Liver (tissue), 9 donors: Measurements from ENCODE around the gene FXYD4. TPM values are rescaled to one million over a fixed set of nuclear protein-coding genes. Genes with fewer than 3 reads are reported as not detected.

ENCODE experiments used
- DNase-seq: peaks from one replicate; pipeline ENCODE4 v3.0.0-alpha.2; 2017; ENCODE audit warnings: low spot score
- H3K27ac ChIP-seq, 2 donors: one replicate each; pipeline ENCODE4 v1.7.0; 2013; ENCODE audit warnings: inconsistent platforms in 2 of 2, low read length in 2 of 2, control low read depth in 1 of 2, low read depth in 1 of 2, mild to moderate bottlenecking in 1 of 2
- H3K27me3 ChIP-seq, 4 donors: one replicate each; pipeline versions ENCODE4 v1.6.1 to v1.7.0; 2013; ENCODE audit warnings: low read length in 3 of 4, inconsistent platforms in 1 of 4, mild to moderate bottlenecking in 1 of 4, moderate library complexity in 1 of 4; ENCODE audit not compliant: control insufficient read depth in 4 of 4, insufficient read depth in 4 of 4
- H3K36me3 ChIP-seq, 4 donors: one replicate each; pipeline versions ENCODE4 v1.6.1 to v1.7.0; 2013; ENCODE audit warnings: low read length in 3 of 4, mild to moderate bottlenecking in 3 of 4, low read depth in 1 of 4, moderate library complexity in 1 of 4; ENCODE audit not compliant: control insufficient read depth in 4 of 4, insufficient read depth in 3 of 4
- H3K4me1 ChIP-seq, 4 donors: one replicate each; pipeline versions ENCODE4 v1.6.1 to v1.7.0; 2013; ENCODE audit warnings: low read length in 3 of 4, mild to moderate bottlenecking in 3 of 4, moderate library complexity in 1 of 4; ENCODE audit not compliant: control insufficient read depth in 4 of 4, insufficient read depth in 4 of 4
- H3K4me3 ChIP-seq, 3 donors: one replicate each; pipeline versions ENCODE4 v1.6.1 to v1.7.0; 2013; ENCODE audit warnings: low read length in 3 of 3, control low read depth in 1 of 3, low read depth in 1 of 3, mild to moderate bottlenecking in 1 of 3
- H3K9ac ChIP-seq, 2 donors: one replicate each; pipeline ENCODE4 v1.7.0; 2013; ENCODE audit warnings: low read length in 2 of 2, mild to moderate bottlenecking in 2 of 2, moderate library complexity in 2 of 2, control low read depth in 1 of 2, low read depth in 1 of 2
- H3K9me3 ChIP-seq, 4 donors: one replicate each; pipeline versions ENCODE4 v1.6.1 to v1.7.0; 2013; ENCODE audit warnings: low read length in 3 of 4; ENCODE audit not compliant: control insufficient read depth in 4 of 4
- EGR1 ChIP-seq, 2 donors: IDR thresholded peaks; 2 replicates each; pipeline ENCODE4 v1.6.1; 2016 to 2018; ENCODE audit warnings: antibody characterized with exemption in 2 of 2, low read depth in 2 of 2
- FOXA1 ChIP-seq: IDR thresholded peaks from 2 replicates; pipeline ENCODE4 v1.6.1; 2016; ENCODE audit warnings: antibody characterized with exemption
- FOXA2 ChIP-seq: IDR thresholded peaks from 2 replicates; pipeline ENCODE4 v1.6.1; 2016; ENCODE audit warnings: antibody characterized with exemption
- GABPA ChIP-seq, 2 donors: IDR thresholded peaks in 1 of 2; conservative IDR thresholded peaks in 1 of 2; 2 replicates each; pipeline ENCODE4 v1.6.1; 2016; ENCODE audit warnings: antibody characterized with exemption in 2 of 2, mild to moderate bottlenecking in 1 of 2, moderate library complexity in 1 of 2
- HNF4A ChIP-seq, 2 donors: conservative IDR thresholded peaks; 2 replicates each; pipeline ENCODE4 v1.6.1; 2016; ENCODE audit warnings: antibody characterized with exemption in 2 of 2, mild to moderate bottlenecking in 2 of 2
- HNF4G ChIP-seq: IDR thresholded peaks from 2 replicates; pipeline ENCODE4 v1.6.1; 2016; ENCODE audit warnings: antibody characterized with exemption
- NR2F2 ChIP-seq: IDR thresholded peaks from 2 replicates; pipeline ENCODE4 v1.6.1; 2016; ENCODE audit warnings: antibody characterized with exemption
- SP1 ChIP-seq: IDR thresholded peaks from 2 replicates; pipeline ENCODE4 v1.6.1; 2018; ENCODE audit warnings: antibody characterized with exemption, mild to moderate bottlenecking
- TAF1 ChIP-seq: conservative IDR thresholded peaks from 2 replicates; pipeline ENCODE4 v1.6.1; 2016; ENCODE audit warnings: antibody characterized with exemption, mild to moderate bottlenecking
- WGBS: extraction: QIAGEN DNeasy Blood & Tissue Kit; methylation state at CpG from one replicate; pipeline ENCODE4 v1.1.7; 2013; 5-methylcytosine and 5-hydroxymethylcytosine counted together
- polyA plus RNA-seq, 2 donors: library from polyadenylated mRNA; stranded (reverse) in 1 of 2; unstranded in 1 of 2; fragments of 200-250 nt in 1 of 2; fragments of >200 nt in 1 of 2; fragmentation: Nextera tagmentation in 1 of 2; extraction: Ambion mirVana in 1 of 2; gene quantifications; one replicate each; pipeline versions ENCODE4 v1.2.1 to v1.2.3, GENCODE V29; 2013 to 2015
- total RNA-seq, 2 donors: library from RNA; depleted of rRNA; stranded (reverse); fragments of >200 nt; gene quantifications; one replicate each; pipeline ENCODE4 v1.2.3, GENCODE V29; 2014
- TF ChIP-seq, protein P1 (sequence below): fragments of 150-350 bp; IDR thresholded peaks from 2 replicates; pipeline ENCODE4 v1.5.1; 2017; ENCODE audit warnings: improper control_type of control experiment, low read depth, low read length; ENCODE audit not compliant: missing input control
- TF ChIP-seq, protein P2 (sequence below): IDR thresholded peaks from 2 replicates; pipeline ENCODE4 v1.6.1; 2016; ENCODE audit warnings: antibody characterized with exemption
- TF ChIP-seq, protein P3 (sequence below): IDR thresholded peaks from 2 replicates; pipeline ENCODE4 v1.6.1; 2016; ENCODE audit warnings: antibody characterized with exemption
- TF ChIP-seq, protein P4 (sequence below): IDR thresholded peaks from 2 replicates; pipeline ENCODE4 v1.6.1; 2016; ENCODE audit warnings: antibody characterized with exemption, mild to moderate bottlenecking
- TF ChIP-seq, protein P5 (sequence below): IDR thresholded peaks from 2 replicates; pipeline ENCODE4 v1.6.1; 2016; ENCODE audit warnings: antibody characterized with exemption
- donor health status: healthy.
- donor health status: healthy.
- donor health status: healthy.
- donor health status: healthy.
- donor health status: healthy.

FXYD4 gene
- total and polyA plus RNA-seq, 4 donors, result not detected

DNA sequence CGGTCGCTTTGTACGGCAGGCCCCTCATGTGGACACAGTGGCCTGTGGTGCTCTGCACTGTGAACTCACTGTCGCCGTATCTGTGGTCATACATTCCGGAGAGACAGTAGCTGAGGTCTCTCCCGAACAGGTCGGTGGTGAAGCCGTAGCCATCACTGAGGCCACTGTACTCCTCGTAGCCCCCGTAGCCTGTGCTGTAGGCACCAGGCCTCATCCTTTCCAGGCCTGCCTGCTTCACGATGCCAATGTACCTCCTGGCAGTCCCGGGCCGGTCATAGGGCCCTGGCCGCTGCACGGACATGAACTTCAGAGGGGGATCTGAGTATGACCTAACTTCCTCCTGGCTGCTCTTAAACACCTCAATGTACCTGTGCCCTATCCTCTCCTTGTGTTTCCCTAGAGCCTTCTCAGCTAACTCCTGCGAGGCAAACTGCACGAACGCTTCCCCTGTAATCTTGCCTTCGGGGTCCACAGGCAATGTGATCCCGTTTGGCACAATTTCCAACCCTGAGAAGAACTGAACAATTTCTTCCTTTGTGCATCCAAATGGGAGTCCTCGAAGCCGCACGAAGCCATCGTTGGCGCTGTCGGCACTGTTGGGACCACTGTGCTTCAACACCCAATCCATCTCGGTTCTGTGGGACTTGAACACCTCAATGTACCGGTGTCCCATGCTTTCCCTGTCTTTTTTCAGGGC, 15.7 kb downstream of the FXYD4 start:
- H3K27me3 ChIP-seq, result no peaks in the 10 kb centered on the region
- no peak overlapping the region for H3K27ac ChIP-seq
- DNase-seq, result no peak
- H3K9me3 ChIP-seq, result no peaks in the 10 kb centered on the region
- TF ChIP-seq FOXA1 (no peak), HNF4A (conservative IDR thresholded peaks at IDR 0.05) (no peak), GABPA (IDR thresholded peaks at IDR 0.05 in 1 of 2, conservative IDR thresholded peaks at IDR 0.05 in 1 of 2) (no peak), HNF4G (no peak), TAF1 (no peak), NR2F2 (no peak), FOXA2 (no peak), EGR1 (IDR thresholded peaks at IDR 0.05; ENCODE audit: low read depth in 2 of 2) (no peak)
- TF ChIP-seq, protein P1, sequence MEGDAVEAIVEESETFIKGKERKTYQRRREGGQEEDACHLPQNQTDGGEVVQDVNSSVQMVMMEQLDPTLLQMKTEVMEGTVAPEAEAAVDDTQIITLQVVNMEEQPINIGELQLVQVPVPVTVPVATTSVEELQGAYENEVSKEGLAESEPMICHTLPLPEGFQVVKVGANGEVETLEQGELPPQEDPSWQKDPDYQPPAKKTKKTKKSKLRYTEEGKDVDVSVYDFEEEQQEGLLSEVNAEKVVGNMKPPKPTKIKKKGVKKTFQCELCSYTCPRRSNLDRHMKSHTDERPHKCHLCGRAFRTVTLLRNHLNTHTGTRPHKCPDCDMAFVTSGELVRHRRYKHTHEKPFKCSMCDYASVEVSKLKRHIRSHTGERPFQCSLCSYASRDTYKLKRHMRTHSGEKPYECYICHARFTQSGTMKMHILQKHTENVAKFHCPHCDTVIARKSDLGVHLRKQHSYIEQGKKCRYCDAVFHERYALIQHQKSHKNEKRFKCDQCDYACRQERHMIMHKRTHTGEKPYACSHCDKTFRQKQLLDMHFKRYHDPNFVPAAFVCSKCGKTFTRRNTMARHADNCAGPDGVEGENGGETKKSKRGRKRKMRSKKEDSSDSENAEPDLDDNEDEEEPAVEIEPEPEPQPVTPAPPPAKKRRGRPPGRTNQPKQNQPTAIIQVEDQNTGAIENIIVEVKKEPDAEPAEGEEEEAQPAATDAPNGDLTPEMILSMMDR, result no peak
- TF ChIP-seq, protein P2, sequence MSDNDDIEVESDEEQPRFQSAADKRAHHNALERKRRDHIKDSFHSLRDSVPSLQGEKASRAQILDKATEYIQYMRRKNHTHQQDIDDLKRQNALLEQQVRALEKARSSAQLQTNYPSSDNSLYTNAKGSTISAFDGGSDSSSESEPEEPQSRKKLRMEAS, result no peak
- TF ChIP-seq, protein P3, sequence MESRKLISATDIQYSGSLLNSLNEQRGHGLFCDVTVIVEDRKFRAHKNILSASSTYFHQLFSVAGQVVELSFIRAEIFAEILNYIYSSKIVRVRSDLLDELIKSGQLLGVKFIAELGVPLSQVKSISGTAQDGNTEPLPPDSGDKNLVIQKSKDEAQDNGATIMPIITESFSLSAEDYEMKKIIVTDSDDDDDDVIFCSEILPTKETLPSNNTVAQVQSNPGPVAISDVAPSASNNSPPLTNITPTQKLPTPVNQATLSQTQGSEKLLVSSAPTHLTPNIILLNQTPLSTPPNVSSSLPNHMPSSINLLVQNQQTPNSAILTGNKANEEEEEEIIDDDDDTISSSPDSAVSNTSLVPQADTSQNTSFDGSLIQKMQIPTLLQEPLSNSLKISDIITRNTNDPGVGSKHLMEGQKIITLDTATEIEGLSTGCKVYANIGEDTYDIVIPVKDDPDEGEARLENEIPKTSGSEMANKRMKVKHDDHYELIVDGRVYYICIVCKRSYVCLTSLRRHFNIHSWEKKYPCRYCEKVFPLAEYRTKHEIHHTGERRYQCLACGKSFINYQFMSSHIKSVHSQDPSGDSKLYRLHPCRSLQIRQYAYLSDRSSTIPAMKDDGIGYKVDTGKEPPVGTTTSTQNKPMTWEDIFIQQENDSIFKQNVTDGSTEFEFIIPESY, result no peak
- TF ChIP-seq, protein P4, sequence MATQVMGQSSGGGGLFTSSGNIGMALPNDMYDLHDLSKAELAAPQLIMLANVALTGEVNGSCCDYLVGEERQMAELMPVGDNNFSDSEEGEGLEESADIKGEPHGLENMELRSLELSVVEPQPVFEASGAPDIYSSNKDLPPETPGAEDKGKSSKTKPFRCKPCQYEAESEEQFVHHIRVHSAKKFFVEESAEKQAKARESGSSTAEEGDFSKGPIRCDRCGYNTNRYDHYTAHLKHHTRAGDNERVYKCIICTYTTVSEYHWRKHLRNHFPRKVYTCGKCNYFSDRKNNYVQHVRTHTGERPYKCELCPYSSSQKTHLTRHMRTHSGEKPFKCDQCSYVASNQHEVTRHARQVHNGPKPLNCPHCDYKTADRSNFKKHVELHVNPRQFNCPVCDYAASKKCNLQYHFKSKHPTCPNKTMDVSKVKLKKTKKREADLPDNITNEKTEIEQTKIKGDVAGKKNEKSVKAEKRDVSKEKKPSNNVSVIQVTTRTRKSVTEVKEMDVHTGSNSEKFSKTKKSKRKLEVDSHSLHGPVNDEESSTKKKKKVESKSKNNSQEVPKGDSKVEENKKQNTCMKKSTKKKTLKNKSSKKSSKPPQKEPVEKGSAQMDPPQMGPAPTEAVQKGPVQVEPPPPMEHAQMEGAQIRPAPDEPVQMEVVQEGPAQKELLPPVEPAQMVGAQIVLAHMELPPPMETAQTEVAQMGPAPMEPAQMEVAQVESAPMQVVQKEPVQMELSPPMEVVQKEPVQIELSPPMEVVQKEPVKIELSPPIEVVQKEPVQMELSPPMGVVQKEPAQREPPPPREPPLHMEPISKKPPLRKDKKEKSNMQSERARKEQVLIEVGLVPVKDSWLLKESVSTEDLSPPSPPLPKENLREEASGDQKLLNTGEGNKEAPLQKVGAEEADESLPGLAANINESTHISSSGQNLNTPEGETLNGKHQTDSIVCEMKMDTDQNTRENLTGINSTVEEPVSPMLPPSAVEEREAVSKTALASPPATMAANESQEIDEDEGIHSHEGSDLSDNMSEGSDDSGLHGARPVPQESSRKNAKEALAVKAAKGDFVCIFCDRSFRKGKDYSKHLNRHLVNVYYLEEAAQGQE, result no peak
- TF ChIP-seq, protein P5, sequence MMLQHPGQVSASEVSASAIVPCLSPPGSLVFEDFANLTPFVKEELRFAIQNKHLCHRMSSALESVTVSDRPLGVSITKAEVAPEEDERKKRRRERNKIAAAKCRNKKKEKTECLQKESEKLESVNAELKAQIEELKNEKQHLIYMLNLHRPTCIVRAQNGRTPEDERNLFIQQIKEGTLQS, result no peak
- peaks cover 0 to 9% (median 3%) of the 10 kb centered on the region in 4 donors for H3K4me1 ChIP-seq
- H3K4me3 ChIP-seq, result no peak overlapping the region
- no peak overlapping the region for H3K9ac ChIP-seq
- peaks cover 21 to 63% (median 59%) of the 10 kb centered on the region in 4 donors for H3K36me3 ChIP-seq
- 96% methylated on average over 29 of the region's 29 CpGs for WGBS

DNA sequence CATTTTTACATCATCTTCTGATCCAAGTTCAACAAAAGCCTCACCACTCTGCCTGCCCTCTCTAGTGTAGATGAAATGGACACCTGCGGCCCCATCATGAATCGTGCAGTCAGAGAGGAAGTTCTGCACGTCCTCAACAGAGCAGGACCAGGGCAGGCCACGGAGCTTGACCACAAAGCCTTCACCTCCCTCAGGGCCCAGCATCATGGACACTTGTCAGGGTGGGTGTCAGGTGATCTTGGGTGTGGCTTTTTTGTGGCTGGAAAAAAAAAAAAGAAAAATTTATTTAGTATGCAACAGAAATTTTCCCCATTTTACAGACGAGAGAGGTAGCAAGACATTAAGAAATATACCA, 16.2 kb downstream of the FXYD4 start:
- H3K36me3 ChIP-seq, result peaks cover 21 to 67% (median 62%) of the 10 kb centered on the region in 4 donors
- no peaks in the 10 kb centered on the region for H3K27me3 ChIP-seq
- H3K9ac ChIP-seq, result no peak overlapping the region
- TF ChIP-seq FOXA2 (no peak), HNF4G (no peak), GABPA (IDR thresholded peaks at IDR 0.05 in 1 of 2, conservative IDR thresholded peaks at IDR 0.05 in 1 of 2) (no peak), SP1 (no peak), NR2F2 (no peak), HNF4A (conservative IDR thresholded peaks at IDR 0.05) (no peak), EGR1 (IDR thresholded peaks at IDR 0.05; ENCODE audit: low read depth in 2 of 2) (no peak), TAF1 (no peak)
- TF ChIP-seq, protein P2, result no peak
- TF ChIP-seq, protein P4, result no peak
- WGBS, result 80% methylated on average over 5 of the region's 5 CpGs
- no peaks in the 10 kb centered on the region for H3K9me3 ChIP-seq
- H3K4me1 ChIP-seq, result peaks cover 0 to 12% (median 4%) of the 10 kb centered on the region in 4 donors
- H3K27ac ChIP-seq, result no peak overlapping the region
- no peak overlapping the region for H3K4me3 ChIP-seq
- DNase-seq, result no peak
